Muscle of leg (tissue), 16 donors: Measurements from ENCODE around the gene TMEM176B. TPM values are rescaled to one million over a fixed set of nuclear protein-coding genes. Genes with fewer than 3 reads are reported as not detected.

ENCODE experiments used
- DNase-seq: peaks from one replicate; pipeline ENCODE4 v3.0.0; 2013
- H3K27ac ChIP-seq: one replicate; pipeline ENCODE4 v1.5.1; 2013; ENCODE audit warnings: mild to moderate bottlenecking, low read length, control low read depth
- H3K27me3 ChIP-seq: one replicate; pipeline ENCODE4 v1.6.1; 2013; ENCODE audit warnings: low read length; ENCODE audit not compliant: control insufficient read depth, insufficient read depth
- H3K36me3 ChIP-seq: one replicate; pipeline ENCODE4 v1.6.1; 2013; ENCODE audit warnings: low read length; ENCODE audit not compliant: control insufficient read depth, insufficient read depth
- H3K4me1 ChIP-seq: one replicate; pipeline ENCODE4 v1.6.1; 2013; ENCODE audit warnings: low read length; ENCODE audit not compliant: control insufficient read depth, insufficient read depth
- H3K4me3 ChIP-seq: one replicate; pipeline ENCODE4 v1.5.1; 2013; ENCODE audit warnings: low read length, control low read depth
- H3K9me3 ChIP-seq: replicated peaks from 2 replicates; pipeline ENCODE4 v1.6.1; 2013; ENCODE audit warnings: low read depth, low read length; ENCODE audit not compliant: control insufficient read depth
- WGBS: methylation state at CpG from one replicate; pipeline ENCODE4 v1.1.5; 2013; ENCODE audit warnings: missing lambda C conversion rate; ENCODE audit not compliant: insufficient coverage; 5-methylcytosine and 5-hydroxymethylcytosine counted together
- long read RNA-seq, 11 donors: transcript quantifications; one replicate each; lab custom pipeline, GENCODE V29; 2026
- polyA plus RNA-seq, 8 donors: library from polyadenylated mRNA; unstranded; fragments of 120-200 nt; gene quantifications; one replicate each; pipeline versions ENCODE4 v1.2.1 to v1.2.3, GENCODE V29; 2013; ENCODE audit warnings: inconsistent platforms in 1 of 8, low replicate concordance in 1 of 8; ENCODE audit not compliant: insufficient read length in 8 of 8, insufficient read depth in 1 of 8
- total RNA-seq: library from RNA; stranded (reverse); fragments of 120-200 nt; gene quantifications from one replicate; pipeline ENCODE4 v1.2.4, GENCODE V29; 2013

TMEM176B gene
- total RNA-seq = 7.7 TPM
- polyA plus RNA-seq = 10 to 100 TPM in 7 of 8 donors, 1 to 10 TPM in 1; 9.4 to 16.7 (median 11.9) TPM
- long read RNA-seq, donor 1, partial matches to known transcripts = 0 of 3 reads
- long read RNA-seq, donor 1, other reads (novel, unspliced or antisense) = 0 of 3 reads
- long read RNA-seq, donor 2 = 0 reads
- long read RNA-seq, donor 3, transcript TMEM176B-201 (7 exons, 1,129 nt) = major isoform, 5 of 47 reads
- long read RNA-seq, donor 3, partial matches to known transcripts = 38 of 47 reads
- long read RNA-seq, donor 3, other reads (novel, unspliced or antisense) = 0 of 47 reads
- long read RNA-seq, donor 4, transcript TMEM176B-201 (7 exons, 1,129 nt) = major isoform, 9 of 25 reads
- long read RNA-seq, donor 4, partial matches to known transcripts = 5 of 25 reads
- long read RNA-seq, donor 4, other reads (novel, unspliced or antisense) = 10 of 25 reads
- long read RNA-seq, donor 5, transcript TMEM176B-201 (7 exons, 1,129 nt) = major isoform, 7 of 54 reads
- long read RNA-seq, donor 5, partial matches to known transcripts = 42 of 54 reads
- long read RNA-seq, donor 5, other reads (novel, unspliced or antisense) = 0 of 54 reads
- long read RNA-seq, donor 6, transcript TMEM176B-201 (7 exons, 1,129 nt) = major isoform, 5 of 6 reads
- long read RNA-seq, donor 6, partial matches to known transcripts = 0 of 6 reads
- long read RNA-seq, donor 6, other reads (novel, unspliced or antisense) = 0 of 6 reads
- long read RNA-seq, donor 7, partial matches to known transcripts = 14 of 18 reads
- long read RNA-seq, donor 7, other reads (novel, unspliced or antisense) = 0 of 18 reads
- long read RNA-seq, donor 8, transcript TMEM176B-201 (7 exons, 1,129 nt) = major isoform, 6 of 23 reads
- long read RNA-seq, donor 8, partial matches to known transcripts = 17 of 23 reads
- long read RNA-seq, donor 8, other reads (novel, unspliced or antisense) = 0 of 23 reads
- long read RNA-seq, donor 9, partial matches to known transcripts = 15 of 20 reads
- long read RNA-seq, donor 9, other reads (novel, unspliced or antisense) = 0 of 20 reads
- long read RNA-seq, donor 10, partial matches to known transcripts = 0 of 3 reads
- long read RNA-seq, donor 10, other reads (novel, unspliced or antisense) = 0 of 3 reads
- long read RNA-seq, donor 11, partial matches to known transcripts = 22 of 27 reads
- long read RNA-seq, donor 11, other reads (novel, unspliced or antisense) = 0 of 27 reads

DNA sequence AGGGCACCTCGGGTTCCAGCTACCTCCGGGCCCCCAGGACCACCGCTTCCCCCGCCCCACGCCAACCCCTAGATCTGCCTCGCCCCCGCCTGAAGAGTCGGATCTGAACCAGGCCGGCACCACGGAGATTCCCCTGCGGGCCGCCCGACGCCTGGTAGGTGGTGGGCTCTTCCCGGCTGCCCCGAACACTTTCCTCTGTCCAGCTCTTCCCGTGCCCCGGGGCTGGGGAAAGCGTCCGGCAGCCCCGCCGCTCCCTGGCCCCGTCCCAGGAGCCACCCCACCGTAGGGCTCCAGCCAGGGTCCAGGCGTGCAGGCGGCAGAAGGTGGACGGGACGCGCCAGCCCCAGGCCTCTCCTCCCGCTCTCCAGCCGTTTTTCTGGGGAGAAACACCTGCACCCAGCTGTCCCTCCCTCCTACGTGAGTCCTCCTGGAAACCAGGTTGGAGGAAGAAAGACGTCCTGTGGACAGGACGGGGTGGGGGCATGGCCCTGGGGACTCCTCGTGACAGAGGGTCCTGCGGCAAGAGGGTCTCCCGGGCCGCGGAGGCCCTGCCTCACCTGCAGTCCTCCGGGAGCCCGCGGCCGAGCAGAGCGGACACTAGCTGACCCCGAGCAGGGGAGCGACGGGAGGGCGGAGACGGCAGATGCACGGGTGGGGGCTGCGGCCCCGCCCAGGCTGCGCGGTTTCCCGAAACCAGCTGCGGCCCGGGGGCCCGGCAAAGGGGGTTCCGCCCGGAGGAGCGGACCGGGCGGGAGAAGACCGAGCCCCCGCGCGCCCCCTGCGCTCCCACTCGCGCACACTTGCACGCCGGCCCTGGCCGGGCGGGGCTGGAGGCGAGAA lies at the start of gene TMEM176B:
Gene TMEM176B (minus strand): TSS at position 624 of the 840 bp plus-strand sequence. CDS start 3,795 bp downstream, outside the sequence.
- Histone ChIP-seq H3K4me1 (peaks cover 35% of the 10 kb centered on the region), H3K36me3 (peaks cover 22% of the 10 kb centered on the region), H3K9me3 (no peaks in the 10 kb centered on the region), H3K27ac (peak within 1 kb of the TSS; percentile 15), H3K4me3 (peak within 1 kb of the TSS; percentile 49), H3K27me3 (peaks cover 33% of the 10 kb centered on the region)
- under 1% methylated on average over 62 of the region's 75 CpGs for WGBS
- peak; percentile 78 for DNase-seq

DNA sequence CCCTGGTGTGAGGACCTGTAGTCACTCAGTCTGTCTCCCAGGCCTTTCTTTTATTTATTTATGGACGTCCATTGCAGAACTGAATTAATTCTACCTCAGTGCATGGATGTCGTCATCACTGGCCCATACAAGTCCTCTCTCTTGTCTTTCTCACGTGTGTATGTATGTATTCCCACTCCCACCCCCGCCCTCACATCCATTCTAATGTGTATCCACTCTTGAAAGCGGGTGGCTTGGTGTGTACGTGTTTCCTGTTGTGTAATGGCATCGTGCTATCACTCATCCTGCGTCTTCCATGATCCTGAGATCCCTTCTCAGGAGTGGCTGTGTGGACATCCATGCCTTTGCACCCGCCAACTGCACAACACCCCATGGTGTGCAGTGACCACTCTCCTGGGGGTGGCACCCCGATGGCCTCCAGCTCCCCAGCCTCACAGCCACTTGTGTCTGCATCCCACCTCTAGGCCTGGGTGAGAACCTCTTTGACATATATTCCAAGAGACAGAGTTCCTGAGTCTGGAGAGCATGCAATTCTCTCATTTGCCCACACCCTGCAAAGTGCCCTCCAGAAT lies 49.1 kb upstream of the TMEM176B start:
- Histone ChIP-seq H3K4me1 (peaks cover 25% of the 10 kb centered on the region), H3K36me3 (no peaks in the 10 kb centered on the region), H3K27me3 (no peaks in the 10 kb centered on the region), H3K27ac (no peak overlapping the region), H3K4me3 (no peak overlapping the region), H3K9me3 (no peaks in the 10 kb centered on the region)
- 79% methylated on average over 6 of the region's 10 CpGs for WGBS
- DNase-seq = no peak

DNA sequence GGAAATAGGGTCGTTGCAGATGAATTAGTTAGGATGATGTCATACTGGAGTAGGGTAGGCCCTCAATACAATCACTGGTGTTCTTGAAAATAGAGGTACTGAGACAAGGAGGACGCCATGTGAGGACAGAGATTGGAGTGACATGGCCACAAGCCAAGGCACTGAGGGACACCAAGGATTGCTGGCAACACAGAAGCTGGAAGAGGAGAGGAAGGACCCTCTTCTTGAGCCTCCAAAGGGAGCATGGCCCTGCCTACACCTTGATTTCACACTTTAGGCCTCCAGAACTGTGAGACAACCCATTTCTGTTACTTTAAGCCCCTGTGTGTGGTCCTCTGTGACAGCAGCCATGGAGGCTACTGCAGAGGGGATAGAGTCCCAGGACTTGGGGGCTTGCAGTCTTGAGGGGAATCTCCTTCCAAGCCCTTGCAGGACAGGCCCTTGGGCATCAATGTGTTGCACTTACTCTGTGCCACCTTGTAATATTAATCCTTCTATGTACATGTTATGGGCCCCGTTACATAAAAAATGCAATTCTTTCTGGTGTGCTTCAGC lies 48.5 kb upstream of the TMEM176B start:
- 75% methylated on average over 2 of the region's 3 CpGs for WGBS

DNA sequence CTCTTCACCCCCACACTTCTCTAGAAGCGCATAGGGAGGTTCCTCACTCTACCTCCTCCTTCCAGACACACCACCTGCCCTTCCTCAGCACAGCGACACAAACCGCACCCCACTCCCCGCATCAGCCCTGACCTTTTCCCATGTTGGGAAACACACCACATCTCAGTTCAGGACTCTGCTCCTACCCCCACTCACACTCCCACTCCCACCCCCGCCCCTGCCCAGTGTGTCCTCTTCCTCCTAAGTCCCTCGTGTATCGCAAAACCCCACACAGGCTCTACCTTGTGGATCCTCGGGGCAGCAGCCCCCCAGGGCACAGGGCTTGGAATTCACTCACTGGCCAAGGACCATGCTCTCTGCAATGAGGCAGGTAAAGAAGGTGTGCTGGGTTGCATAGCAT lies 47.9 kb upstream of the TMEM176B start:
- DNase-seq = no peak
- Histone ChIP-seq H3K4me3 (no peak overlapping the region), H3K27ac (no peak overlapping the region), H3K36me3 (no peaks in the 10 kb centered on the region), H3K27me3 (no peaks in the 10 kb centered on the region), H3K9me3 (no peaks in the 10 kb centered on the region), H3K4me1 (peaks cover 25% of the 10 kb centered on the region)
- WGBS = 87% methylated on average over 4 of the region's 8 CpGs

More for the DNA sequence above, 48.5 kb upstream of the TMEM176B start:
- DNase-seq = no peak
- no peaks in the 10 kb centered on the region for H3K27me3 ChIP-seq
- no peak overlapping the region for H3K4me3 ChIP-seq
- peaks cover 25% of the 10 kb centered on the region for H3K4me1 ChIP-seq
- H3K9me3 ChIP-seq = no peaks in the 10 kb centered on the region
- H3K36me3 ChIP-seq = no peaks in the 10 kb centered on the region
- no peak overlapping the region for H3K27ac ChIP-seq

DNA sequence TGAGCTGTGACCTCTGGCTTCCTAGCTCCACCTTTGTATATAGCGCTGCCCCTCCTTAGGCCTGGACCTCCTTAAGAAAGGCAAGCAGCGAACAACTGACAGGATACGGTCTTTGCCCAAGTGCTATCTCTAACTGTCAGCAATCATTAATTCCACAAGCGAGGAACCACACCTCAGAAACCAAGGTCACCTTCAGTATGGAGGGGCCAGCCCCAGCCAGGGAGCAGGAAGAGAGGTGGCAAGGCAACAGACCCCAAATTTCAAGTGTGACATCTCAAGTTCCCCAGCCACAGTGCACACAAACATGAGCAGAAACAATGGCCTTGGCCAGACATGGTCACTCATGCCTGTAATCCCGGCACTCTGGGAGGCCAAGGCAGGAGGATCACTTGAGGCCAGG lies 47.4 kb upstream of the TMEM176B start:
- Histone ChIP-seq H3K4me1 (peaks cover 25% of the 10 kb centered on the region), H3K27me3 (no peaks in the 10 kb centered on the region), H3K4me3 (no peak overlapping the region), H3K36me3 (no peaks in the 10 kb centered on the region), H3K27ac (no peak overlapping the region), H3K9me3 (no peaks in the 10 kb centered on the region)
- 93% methylated on average over 3 of the region's 5 CpGs for WGBS
- no peak for DNase-seq

DNA sequence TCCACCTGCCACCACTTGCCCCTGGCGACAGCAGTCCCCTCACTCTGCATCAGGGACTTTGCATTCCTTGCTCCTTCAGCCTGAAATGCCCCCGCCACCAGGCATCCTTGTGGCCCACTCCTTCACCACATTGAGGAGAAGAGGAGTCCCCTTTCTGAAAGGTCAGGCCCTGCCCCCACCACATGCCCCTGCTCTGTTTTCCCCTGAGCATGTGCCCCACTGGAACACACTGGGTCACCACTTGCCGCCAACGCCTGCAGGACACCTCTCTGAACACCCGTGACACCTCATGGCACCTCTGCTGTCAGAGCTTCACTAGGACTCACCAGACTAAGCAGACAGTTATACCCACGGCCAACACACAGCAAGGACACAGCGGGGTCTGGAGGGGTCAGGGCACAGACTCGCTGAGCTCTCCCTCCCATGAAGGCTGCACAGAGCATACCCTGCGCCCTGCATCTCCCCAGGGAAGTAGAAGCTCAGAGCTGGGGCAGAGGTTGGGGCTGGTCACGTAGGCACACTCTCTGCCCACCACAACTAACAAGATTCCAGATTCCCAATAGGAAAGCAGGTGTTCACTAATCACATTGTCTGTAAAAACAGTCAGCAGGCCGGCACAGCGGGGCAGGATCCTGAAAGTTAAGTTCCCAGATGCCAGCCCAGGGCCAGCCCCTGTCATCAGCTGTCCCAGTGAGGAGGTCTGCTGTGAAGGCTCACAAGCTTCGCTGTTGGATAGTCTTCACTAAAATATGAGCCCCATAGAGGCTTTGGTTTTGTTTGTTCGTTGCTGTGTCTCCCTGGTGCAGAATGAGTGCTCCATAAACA lies 46.3 kb upstream of the TMEM176B start:
- H3K27ac ChIP-seq = no peak overlapping the region
- H3K36me3 ChIP-seq = no peaks in the 10 kb centered on the region
- peaks cover 22% of the 10 kb centered on the region for H3K4me1 ChIP-seq
- H3K27me3 ChIP-seq = no peaks in the 10 kb centered on the region
- no peak for DNase-seq
- no peaks in the 10 kb centered on the region for H3K9me3 ChIP-seq
- H3K4me3 ChIP-seq = no peak overlapping the region
- 76% methylated on average over 8 of the region's 14 CpGs for WGBS

DNA sequence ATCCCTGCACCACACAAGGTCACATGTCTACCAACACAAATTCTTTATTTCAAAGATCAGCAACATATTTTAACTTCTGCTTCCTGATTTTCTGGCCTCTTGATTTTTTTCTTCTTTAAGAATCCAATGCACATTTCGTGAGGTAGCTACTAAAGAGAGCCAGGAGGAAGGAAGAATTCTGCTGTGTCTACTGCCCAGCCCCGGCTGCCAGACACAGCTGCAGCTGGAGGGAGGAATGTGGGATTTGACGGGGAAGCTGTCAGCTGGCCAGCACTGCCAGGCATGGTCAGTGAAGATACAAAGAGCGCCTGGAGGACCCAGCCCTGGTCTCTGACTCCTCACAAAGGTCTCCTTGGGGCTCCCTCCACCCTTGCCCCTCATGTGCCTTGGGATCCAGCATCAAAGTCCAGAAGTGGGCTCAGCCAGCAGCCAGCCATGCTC lies 45.3 kb upstream of the TMEM176B start:
- Histone ChIP-seq H3K4me1 (peaks cover 22% of the 10 kb centered on the region), H3K4me3 (no peak overlapping the region), H3K9me3 (no peaks in the 10 kb centered on the region), H3K27me3 (no peaks in the 10 kb centered on the region), H3K27ac (peak overlapping the region; percentile 29), H3K36me3 (no peaks in the 10 kb centered on the region)
- peak; percentile 79 for DNase-seq
- 25% methylated on average over 2 of the region's 4 CpGs for WGBS

DNA sequence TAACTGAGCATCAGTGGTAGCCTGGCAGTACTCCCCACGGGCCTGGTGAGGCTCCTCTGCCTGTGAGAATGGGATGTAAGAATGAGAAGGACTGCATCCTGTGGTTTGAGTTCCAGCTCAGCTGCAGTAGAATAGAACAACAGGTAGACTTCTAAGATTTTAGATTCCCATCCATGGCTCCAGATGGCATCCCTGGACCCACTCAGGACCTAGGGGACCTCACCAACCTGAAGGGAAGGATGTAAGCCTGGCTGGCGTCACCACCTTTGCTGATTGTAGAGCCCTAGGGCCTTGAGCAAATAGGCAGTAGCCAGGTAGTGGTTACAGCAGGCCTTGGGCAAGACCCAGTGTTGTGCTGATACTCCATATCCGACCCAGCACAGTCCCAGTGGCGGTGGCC lies 42.6 kb upstream of the TMEM176B start:
- DNase-seq = no peak
- H3K4me1 ChIP-seq = peaks cover 22% of the 10 kb centered on the region
- H3K27me3 ChIP-seq = no peaks in the 10 kb centered on the region
- H3K36me3 ChIP-seq = no peaks in the 10 kb centered on the region
- H3K4me3 ChIP-seq = no peak overlapping the region
- H3K27ac ChIP-seq = no peak overlapping the region
- no peaks in the 10 kb centered on the region for H3K9me3 ChIP-seq
- WGBS = 66% methylated on average over 3 of the region's 4 CpGs
